PC-9 (cell line): ENCODE data around the gene DDX19B. TPM values are rescaled to one million over a fixed set of nuclear protein-coding genes. Genes with fewer than 3 reads are reported as not detected.

Source experiments
- BruUV-seq: library from RNA; stranded (reverse); fragments of 400-500 nt; replicated peaks from 2 replicates; lab custom pipeline; 2021; lab: Mats Ljungman, UMichigan
- CTCF ChIA-PET: fragments of 300-600 bp; sonication (Branson Sonifier 250); formaldehyde crosslinking; loops from one replicate; lab custom pipeline; 2022; ENCODE audit warnings: antibody characterized with exemption; lab: Charles Lee
- POLR2A ChIA-PET: fragments of 300-600 bp; sonication (Branson Sonifier 250); formaldehyde crosslinking; loops from one replicate; lab custom pipeline; 2022; ENCODE audit warnings: antibody characterized with exemption; ENCODE audit not compliant: unreplicated experiment; lab: Charles Lee
- DNase-seq, 2 experiments: peaks; one replicate each; pipeline versions ENCODE4 v3.0.0 to v3.0.0-alpha.2; 2015 to 2022; ENCODE audit warnings: mixed read lengths in 1 of 2
- H2AFZ ChIP-seq: fragments of 200-600 bp; sonication (generic); 2 replicates; pipeline ENCODE4 v1.8.1; 2017; ENCODE audit warnings: antibody characterized with exemption
- H3F3A ChIP-seq: fragments of 200-600 bp; sonication (generic); 2 replicates; pipeline ENCODE4 v1.8.1; 2017; ENCODE audit warnings: antibody characterized with exemption, mild to moderate bottlenecking, low read depth; ENCODE audit not compliant: insufficient read depth
- H3K27ac ChIP-seq: fragments of 200-600 bp; sonication (generic); 2 replicates; pipeline ENCODE4 v1.6.1; 2016; ENCODE audit warnings: mixed run types
- H3K27me3 ChIP-seq: fragments of 200-600 bp; sonication (generic); 2 replicates; pipeline ENCODE4 v1.6.1; 2016; ENCODE audit warnings: low read depth, mixed run types; ENCODE audit not compliant: insufficient read depth
- H3K36me3 ChIP-seq: fragments of 200-600 bp; sonication (generic); 2 replicates; pipeline ENCODE4 v1.6.1; 2016; ENCODE audit warnings: low read depth, mixed run types
- H3K4me1 ChIP-seq: fragments of 200-600 bp; sonication (generic); replicated peaks from 2 replicates; pipeline ENCODE4 v1.6.1; 2016; ENCODE audit warnings: mixed run types; ENCODE audit not compliant: insufficient read depth
- H3K4me2 ChIP-seq: fragments of 200-600 bp; sonication (generic); 2 replicates; pipeline ENCODE4 v1.6.1; 2017; ENCODE audit warnings: mixed run types
- H3K4me3 ChIP-seq: fragments of 200-600 bp; sonication (generic); 2 replicates; pipeline ENCODE4 v1.6.1; 2016; ENCODE audit warnings: mixed run types
- H3K79me2 ChIP-seq: fragments of 200-600 bp; sonication (generic); 2 replicates; pipeline ENCODE4 v1.6.1; 2017; ENCODE audit warnings: low read depth, mixed run types
- H3K9me2 ChIP-seq: fragments of 200-600 bp; sonication (generic); 2 replicates; pipeline ENCODE4 v1.8.1; 2017; ENCODE audit warnings: mild to moderate bottlenecking; ENCODE audit not compliant: insufficient read depth
- H3K9me3 ChIP-seq: fragments of 200-600 bp; sonication (generic); 2 replicates; pipeline ENCODE4 v1.8.1; 2016; ENCODE audit warnings: low read depth; ENCODE audit not compliant: insufficient read depth
- H4K20me1 ChIP-seq: fragments of 200-600 bp; sonication (generic); 2 replicates; pipeline ENCODE4 v1.8.1; 2017; ENCODE audit not compliant: insufficient read depth
- CTCF ChIP-seq: fragments of 200-600 bp; sonication (generic); conservative IDR thresholded peaks from 2 replicates; pipeline ENCODE4 v1.6.1; 2017; ENCODE audit warnings: mixed run types, antibody characterized with exemption, mild to moderate bottlenecking, moderate library complexity
- EZH2 ChIP-seq: fragments of 200-600 bp; sonication (generic); IDR thresholded peaks from 2 replicates; pipeline ENCODE4 v1.8.0; 2017; ENCODE audit warnings: antibody characterized with exemption, low read depth
- intact Hi-C: fragments of 100-400 bp; cut with micrococcal nuclease; formaldehyde crosslinking; loops from one replicate; pipeline ENCODE4 v1.10.0; 2022; ENCODE audit not compliant: unreplicated experiment
- total RNA-seq: library from RNA; stranded (reverse); gene quantifications from 2 replicates; pipeline ENCODE4 v1.2.3, GENCODE V29; 2021

Gene DDX19B
- total RNA-seq, 1 experiment from 2014 or later, result 42.1 TPM

GRCh38 chr16:70294385-70295025, 4.5 kb upstream of the DDX19B start:
- POLR2A ChIA-PET, result no interaction called here

DNA sequence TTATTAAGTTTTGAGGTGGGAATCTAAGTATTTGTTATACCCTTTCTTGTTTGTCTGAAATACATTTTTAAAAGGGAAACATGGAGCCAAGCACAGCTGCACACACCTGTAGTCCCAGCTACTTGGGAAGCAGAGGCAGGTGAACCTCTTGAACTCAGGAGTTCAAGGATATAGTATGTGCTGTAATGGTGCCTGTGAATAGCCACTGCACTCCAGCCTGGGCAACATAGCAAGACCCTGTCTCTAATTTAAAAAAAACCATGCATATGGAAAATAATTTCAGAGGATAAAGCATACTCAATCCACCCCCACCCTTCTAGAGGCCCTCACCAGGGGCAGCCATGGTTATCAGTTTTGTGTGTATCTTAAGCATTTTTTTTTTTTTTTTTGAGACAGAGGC, 3.4 kb upstream of the DDX19B start:
- Histone ChIP-seq H2AFZ (no peak overlapping the region), H3F3A (peaks cover 10% of the 10 kb centered on the region), H3K4me1 (peaks cover 12% of the 10 kb centered on the region; the same call in 1 of the 2 replicates), H4K20me1 (no peaks in the 10 kb centered on the region), H3K4me3 (no peak overlapping the region), H3K79me2 (peaks cover 17% of the 10 kb centered on the region), H3K4me2 (no peak overlapping the region), H3K9me2 (no peaks in the 10 kb centered on the region), H3K27me3 (no peaks in the 10 kb centered on the region), H3K36me3 (peaks cover 4% of the 10 kb centered on the region), H3K9me3 (0 out of 2 replicates have a peak, but pooled peaks cover 1% of the 10 kb centered on the region), H3K27ac (no peak overlapping the region)
- ChIA-PET CTCF (no interaction called here), POLR2A (interaction anchor here (0.7 kb wide), 1 partner anchor 23 kb away, joined by 12 read pairs; no protein-coding TSS in a partner anchor)
- TF ChIP-seq CTCF (no peak), EZH2 (no peak)
- no TSS peak for BruUV-seq
- intact Hi-C loops, result no loop called here
- no peak for DNase-seq

More at GRCh38 chr16:70294385-70295025, 4.5 kb upstream of the DDX19B start:
- no peak for TF ChIP-seq CTCF
- TF ChIP-seq EZH2, result no peak
- intact Hi-C loops, result no loop called here
- no TSS peak for BruUV-seq
- H4K20me1 ChIP-seq, result no peaks in the 10 kb centered on the region
- peaks cover 13% of the 10 kb centered on the region for H3F3A ChIP-seq
- H3K27me3 ChIP-seq, result no peaks in the 10 kb centered on the region
- H3K4me2 ChIP-seq, result no peak overlapping the region
- DNase-seq, result no peak
- CTCF ChIA-PET, result no interaction called here
- H3K79me2 ChIP-seq, result peaks cover 5% of the 10 kb centered on the region
- no peaks in the 10 kb centered on the region for H3K9me3 ChIP-seq
- peaks cover 12% of the 10 kb centered on the region for H3K4me1 ChIP-seq
- no peaks in the 10 kb centered on the region for H3K36me3 ChIP-seq
- H2AFZ ChIP-seq, result no peak overlapping the region
- H3K9me2 ChIP-seq, result no peaks in the 10 kb centered on the region
- no peak overlapping the region for H3K27ac ChIP-seq
- H3K4me3 ChIP-seq, result no peak overlapping the region

DNA sequence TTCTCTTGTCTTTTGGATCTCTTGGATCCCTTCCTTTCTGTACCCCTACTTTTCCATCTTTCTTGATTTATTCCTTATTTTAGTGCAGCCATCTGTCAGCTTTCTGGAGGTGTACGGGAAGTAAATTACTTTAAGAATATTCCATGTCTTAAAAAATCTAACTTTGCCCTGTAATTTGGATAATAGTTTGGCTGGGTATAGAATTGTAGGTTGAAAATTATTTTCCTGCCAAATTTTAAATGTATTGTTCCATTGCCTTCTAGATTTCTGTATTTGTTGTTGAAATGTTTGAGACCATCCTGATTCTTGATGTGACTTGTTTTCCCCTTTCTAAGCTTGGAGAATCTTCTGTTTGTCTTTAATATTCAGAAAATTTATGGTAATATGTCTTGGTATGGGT, 2.1 kb downstream of the DDX19B start:
- no peaks in the 10 kb centered on the region for H3K27me3 ChIP-seq
- H3K36me3 ChIP-seq, result peaks cover 19% of the 10 kb centered on the region
- no peak overlapping the region for H3K4me3 ChIP-seq
- CTCF ChIA-PET, result no interaction called here
- H3K9me3 ChIP-seq, result peaks cover 12% of the 10 kb centered on the region; the same call in 1 of the 2 replicates
- DNase-seq, result no peak
- peaks cover 28% of the 10 kb centered on the region for H3K4me1 ChIP-seq
- H3K79me2 ChIP-seq, result peaks cover 70% of the 10 kb centered on the region
- H4K20me1 ChIP-seq, result peaks cover 11% of the 10 kb centered on the region
- TF ChIP-seq CTCF (no peak), EZH2 (no peak)
- H3K27ac ChIP-seq, result no peak overlapping the region
- no peak overlapping the region for H2AFZ ChIP-seq
- POLR2A ChIA-PET, result interaction anchor here (0.8 kb wide), 1 partner anchor 80 kb away, joined by 13 read pairs; no protein-coding TSS in a partner anchor
- no TSS peak for BruUV-seq
- intact Hi-C loops, result no loop called here
- H3F3A ChIP-seq, result peaks cover 26% of the 10 kb centered on the region
- H3K9me2 ChIP-seq, result no peaks in the 10 kb centered on the region
- no peak overlapping the region; the same call in 1 of the 2 replicates for H3K4me2 ChIP-seq
